Gastrocnemius medialis (tissue), 4 donors: Measurements from ENCODE around the gene ZBTB18.

Source experiments
- CTCF ChIP-seq, 5 experiments: fragments of 450-650 bp in 3 of 5; fragments of 200-600 bp in 2 of 5; sonication (generic) in 2 of 5; IDR thresholded peaks in 4 of 5; conservative IDR thresholded peaks in 1 of 5; 1 replicate in 4 of 5; 2 replicates in 1 of 5; pipeline ENCODE4 v1.5.1; 2016 to 2019; ENCODE audit warnings: antibody characterized with exemption in 5 of 5, mild to moderate bottlenecking in 3 of 5, moderate library complexity in 3 of 5
- POLR2A ChIP-seq, 2 donors: fragments of 450-650 bp; IDR thresholded peaks; one replicate each; pipeline ENCODE4 v1.6.1; 2017; ENCODE audit warnings: antibody characterized with exemption in 2 of 2, mild to moderate bottlenecking in 2 of 2, moderate library complexity in 2 of 2

- no peak for TF ChIP-seq CTCF (IDR thresholded peaks at IDR 0.05 in 4 of 5, conservative IDR thresholded peaks at IDR 0.05 in 1 of 5)
- TF ChIP-seq POLR2A (IDR thresholded peaks at IDR 0.05) = no peak
These were observed 38.9 kb upstream of the ZBTB18 start for GRCh38 chr1:244012202-244012601.
